ENCODE measurements around the gene MACROD2.

DNA sequence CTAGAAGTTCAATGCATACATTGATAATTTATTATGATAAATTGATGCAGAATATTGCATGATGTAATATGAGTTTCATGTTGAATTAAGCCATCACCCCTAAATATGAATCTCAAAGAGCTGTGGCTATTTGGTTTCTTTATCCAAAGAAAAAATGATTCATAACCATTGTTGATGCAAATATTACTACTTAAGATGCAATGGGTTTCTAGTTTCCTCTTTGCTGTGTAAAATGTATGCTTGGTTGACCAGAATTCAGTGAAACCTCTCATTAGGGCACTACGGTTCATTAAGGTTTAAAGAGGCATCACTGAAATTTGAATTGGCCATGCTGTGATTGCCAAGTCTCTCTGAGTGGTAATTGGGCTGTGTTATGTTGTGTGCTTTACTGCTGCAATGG is 834.6 kb downstream of the MACROD2 start:
- TF ChIP-seq, protein P1, sequence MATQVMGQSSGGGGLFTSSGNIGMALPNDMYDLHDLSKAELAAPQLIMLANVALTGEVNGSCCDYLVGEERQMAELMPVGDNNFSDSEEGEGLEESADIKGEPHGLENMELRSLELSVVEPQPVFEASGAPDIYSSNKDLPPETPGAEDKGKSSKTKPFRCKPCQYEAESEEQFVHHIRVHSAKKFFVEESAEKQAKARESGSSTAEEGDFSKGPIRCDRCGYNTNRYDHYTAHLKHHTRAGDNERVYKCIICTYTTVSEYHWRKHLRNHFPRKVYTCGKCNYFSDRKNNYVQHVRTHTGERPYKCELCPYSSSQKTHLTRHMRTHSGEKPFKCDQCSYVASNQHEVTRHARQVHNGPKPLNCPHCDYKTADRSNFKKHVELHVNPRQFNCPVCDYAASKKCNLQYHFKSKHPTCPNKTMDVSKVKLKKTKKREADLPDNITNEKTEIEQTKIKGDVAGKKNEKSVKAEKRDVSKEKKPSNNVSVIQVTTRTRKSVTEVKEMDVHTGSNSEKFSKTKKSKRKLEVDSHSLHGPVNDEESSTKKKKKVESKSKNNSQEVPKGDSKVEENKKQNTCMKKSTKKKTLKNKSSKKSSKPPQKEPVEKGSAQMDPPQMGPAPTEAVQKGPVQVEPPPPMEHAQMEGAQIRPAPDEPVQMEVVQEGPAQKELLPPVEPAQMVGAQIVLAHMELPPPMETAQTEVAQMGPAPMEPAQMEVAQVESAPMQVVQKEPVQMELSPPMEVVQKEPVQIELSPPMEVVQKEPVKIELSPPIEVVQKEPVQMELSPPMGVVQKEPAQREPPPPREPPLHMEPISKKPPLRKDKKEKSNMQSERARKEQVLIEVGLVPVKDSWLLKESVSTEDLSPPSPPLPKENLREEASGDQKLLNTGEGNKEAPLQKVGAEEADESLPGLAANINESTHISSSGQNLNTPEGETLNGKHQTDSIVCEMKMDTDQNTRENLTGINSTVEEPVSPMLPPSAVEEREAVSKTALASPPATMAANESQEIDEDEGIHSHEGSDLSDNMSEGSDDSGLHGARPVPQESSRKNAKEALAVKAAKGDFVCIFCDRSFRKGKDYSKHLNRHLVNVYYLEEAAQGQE (IDR thresholded peaks at IDR 0.05; ENCODE audit: unreplicated experiment): no peak
- TF ChIP-seq EZH2 (IDR thresholded peaks at IDR 0.05; ENCODE audit: low read depth, unreplicated experiment): no peak
- TF ChIP-seq CTCF (conservative IDR thresholded peaks at IDR 0.05; ENCODE audit: low read depth in 2 of 2): no peak
- no peak for TF ChIP-seq NANOG (IDR thresholded peaks at IDR 0.05; ENCODE audit: borderline replicate concordance)
- TF ChIP-seq POLR2AphosphoS5 (IDR thresholded peaks at IDR 0.05; ENCODE audit: low read depth): no peak
- no peak for TF ChIP-seq EZH2phosphoT487 (IDR thresholded peaks at IDR 0.05; ENCODE audit: unreplicated experiment)
- no peak for TF ChIP-seq STAT1 (IDR thresholded peaks at IDR 0.05; ENCODE audit: unreplicated experiment)
- TF ChIP-seq, protein P2, sequence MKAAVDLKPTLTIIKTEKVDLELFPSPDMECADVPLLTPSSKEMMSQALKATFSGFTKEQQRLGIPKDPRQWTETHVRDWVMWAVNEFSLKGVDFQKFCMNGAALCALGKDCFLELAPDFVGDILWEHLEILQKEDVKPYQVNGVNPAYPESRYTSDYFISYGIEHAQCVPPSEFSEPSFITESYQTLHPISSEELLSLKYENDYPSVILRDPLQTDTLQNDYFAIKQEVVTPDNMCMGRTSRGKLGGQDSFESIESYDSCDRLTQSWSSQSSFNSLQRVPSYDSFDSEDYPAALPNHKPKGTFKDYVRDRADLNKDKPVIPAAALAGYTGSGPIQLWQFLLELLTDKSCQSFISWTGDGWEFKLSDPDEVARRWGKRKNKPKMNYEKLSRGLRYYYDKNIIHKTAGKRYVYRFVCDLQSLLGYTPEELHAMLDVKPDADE (IDR thresholded peaks at IDR 0.05): no peak
- TF ChIP-seq JUNB (IDR thresholded peaks at IDR 0.05; ENCODE audit: unreplicated experiment): no peak
- TF ChIP-seq CREB1 (CRISPR knock-in tag; IDR thresholded peaks at IDR 0.05; ENCODE audit: low read depth): no peak
- no peak for TF ChIP-seq ZNF331 (CRISPR knock-in tag; IDR thresholded peaks at IDR 0.05; ENCODE audit: low read depth)

Measured in GM23338 (cell line).